HG03432 (cell line): ENCODE results near the gene DCANP1.

Experiments used
- ATAC-seq: cut with Tn5 transposase; IDR thresholded peaks from one replicate; pipeline ENCODE4 v1.9.1; 2021; ENCODE audit warnings: mild to moderate bottlenecking, moderate library complexity; ENCODE audit not compliant: unreplicated experiment

The DCANP1 gene

GRCh38 chr5:135458356-135458755 is 11.2 kb upstream of the DCANP1 start:
- no peak for ATAC-seq

- ATAC-seq = peak; percentile 55
These were observed 10.4 kb upstream of the DCANP1 start for GRCh38 chr5:135457424-135458071.

GRCh38 chr5:135456238-135457099 is 9.3 kb upstream of the DCANP1 start:
- ATAC-seq = peak; percentile 73

GRCh38 chr5:135455876-135456237 is 8.7 kb upstream of the DCANP1 start:
- no peak for ATAC-seq

- ATAC-seq = no peak
These were observed 7.8 kb upstream of the DCANP1 start for GRCh38 chr5:135454946-135455345.

- ATAC-seq = no peak
These were observed 6.5 kb upstream of the DCANP1 start for GRCh38 chr5:135453613-135454012.

- ATAC-seq = no peak
These were observed 5.3 kb upstream of the DCANP1 start, which contains the start of gene TIFAB for GRCh38 chr5:135452321-135453030. TIFAB (minus strand) TSS chr5:135452351; CDS start chr5:135449939, 2,412 bp downstream.

GRCh38 chr5:135451581-135452320 is 4.6 kb upstream of the DCANP1 start:
- ATAC-seq = no peak

GRCh38 chr5:135450952-135451351 is 3.8 kb upstream of the DCANP1 start:
- no peak for ATAC-seq

GRCh38 chr5:135450336-135450735 is 3.2 kb upstream of the DCANP1 start:
- no peak for ATAC-seq

- no peak for ATAC-seq
These were observed 2.5 kb upstream of the DCANP1 start for GRCh38 chr5:135449644-135450043.

- ATAC-seq = no peak
These were observed 1.8 kb upstream of the DCANP1 start for GRCh38 chr5:135448791-135449507.

- no peak for ATAC-seq
These were observed 1.1 kb upstream of the DCANP1 start for GRCh38 chr5:135448071-135448739.

- ATAC-seq = peak; percentile 43
These were observed 533 bp downstream of the DCANP1 start for GRCh38 chr5:135446615-135447014.

- no peak for ATAC-seq
These were observed 942 bp downstream of the DCANP1 start for GRCh38 chr5:135446206-135446605.

- no peak for ATAC-seq
These were observed 1.7 kb downstream of the DCANP1 start for GRCh38 chr5:135445306-135445985.

- ATAC-seq = no peak
These were observed 2.3 kb downstream of the DCANP1 start for GRCh38 chr5:135444881-135445280.

- ATAC-seq = no peak
These were observed 2.8 kb downstream of the DCANP1 start for GRCh38 chr5:135444360-135444759.
